CD14-positive monocyte (primary cell): ENCODE data around the gene CELSR1. TPM values are rescaled to one million over a fixed set of nuclear protein-coding genes. Genes with fewer than 3 reads are reported as not detected.
A peak's percentile ranks its signal among the peaks of the same experiment; 100 is the strongest.

Experiments used
- DNase-seq, 3 donors: peaks; one replicate each; pipeline ENCODE4 v3.0.0-alpha.2; 2011 to 2022
- H2AFZ ChIP-seq: 2 replicates; pipeline ENCODE4 v1.6.0; 2012; ENCODE audit warnings: mild to moderate bottlenecking, low read depth, low read length, inconsistent platforms; ENCODE audit not compliant: insufficient read depth, poor library complexity, severe bottlenecking
- H3K27ac ChIP-seq, 2 donors: 1 replicate in 1 of 2; 2 replicates in 1 of 2; pipeline ENCODE4 v1.5.1; 2012 to 2013; ENCODE audit warnings: low read length in 2 of 2, control low read depth in 1 of 2, inconsistent platforms in 1 of 2, low read depth in 1 of 2, mild to moderate bottlenecking in 1 of 2
- H3K27me3 ChIP-seq, 2 donors: one replicate each; pipeline versions ENCODE4 v1.6.0 to v1.6.1; 2011 to 2013; ENCODE audit warnings: low read length in 2 of 2; ENCODE audit not compliant: control insufficient read depth in 2 of 2, insufficient read depth in 2 of 2
- H3K36me3 ChIP-seq, 2 donors: replicated peaks in 1 of 2; 1 replicate in 1 of 2; 2 replicates in 1 of 2; pipeline versions ENCODE4 v1.5.1 to v1.6.1; 2012 to 2013; ENCODE audit warnings: low read length in 2 of 2, control low read depth in 1 of 2, inconsistent platforms in 1 of 2, mild to moderate bottlenecking in 1 of 2; ENCODE audit not compliant: insufficient read depth in 2 of 2, control insufficient read depth in 1 of 2
- H3K4me1 ChIP-seq, 2 donors: 1 replicate in 1 of 2; 2 replicates in 1 of 2; pipeline versions ENCODE4 v1.5.1 to v1.6.1; 2012 to 2013; ENCODE audit warnings: low read length in 2 of 2, control low read depth in 1 of 2, inconsistent platforms in 1 of 2, mild to moderate bottlenecking in 1 of 2, moderate library complexity in 1 of 2; ENCODE audit not compliant: insufficient read depth in 2 of 2, control insufficient read depth in 1 of 2
- H3K4me2 ChIP-seq: replicated peaks from 2 replicates; pipeline ENCODE3; 2012; ENCODE audit warnings: low read length, moderate library complexity, mild to moderate bottlenecking; ENCODE audit not compliant: poor library complexity, severe bottlenecking; ENCODE audit errors: extremely low read depth
- H3K4me3 ChIP-seq, 3 experiments: fragments of 200-600 bp in 1 of 3; sonication (generic) in 1 of 3; replicated peaks in 1 of 3; 1 replicate in 2 of 3; 2 replicates in 1 of 3; pipeline ENCODE4 v1.5.1; 2011 to 2013; ENCODE audit warnings: low read length in 3 of 3, mild to moderate bottlenecking in 3 of 3, control low read depth in 2 of 3, low read depth in 2 of 3, inconsistent platforms in 1 of 3, moderate library complexity in 1 of 3
- H3K79me2 ChIP-seq: 2 replicates; pipeline ENCODE4 v1.6.0; 2012; ENCODE audit warnings: mild to moderate bottlenecking, control low read depth, inconsistent platforms, low read length, moderate library complexity; ENCODE audit not compliant: insufficient read depth
- H3K9ac ChIP-seq: 2 replicates; pipeline ENCODE4 v1.6.0; 2017; ENCODE audit warnings: low read length, mild to moderate bottlenecking; ENCODE audit not compliant: insufficient read depth, poor library complexity, severe bottlenecking
- H3K9me3 ChIP-seq, 2 donors: replicated peaks in 1 of 2; 1 replicate in 1 of 2; 2 replicates in 1 of 2; pipeline versions ENCODE4 v1.5.1 to v1.6.1; 2012 to 2013; ENCODE audit warnings: low read length in 2 of 2, control low read depth in 1 of 2; ENCODE audit not compliant: control insufficient read depth in 1 of 2, insufficient read depth in 1 of 2
- H4K20me1 ChIP-seq: 2 replicates; pipeline ENCODE4 v1.6.0; 2012; ENCODE audit warnings: mild to moderate bottlenecking, low read length, control low read depth, moderate library complexity; ENCODE audit not compliant: insufficient read depth
- H3K27ac Mint-ChIP-seq, 7 donors: one replicate each; pipeline ENCODE4 v1.8.0; 2020; ENCODE audit warnings: mild to moderate bottlenecking in 7 of 7, mixed read lengths in 7 of 7, moderate library complexity in 6 of 7, inconsistent platforms in 2 of 7
- H3K27me3 Mint-ChIP-seq, 3 donors: one replicate each; pipeline ENCODE4 v1.8.0; 2021 to 2022; ENCODE audit warnings: low read depth in 3 of 3, mild to moderate bottlenecking in 3 of 3, mixed read lengths in 3 of 3, moderate library complexity in 3 of 3, inconsistent platforms in 1 of 3
- H3K36me3 Mint-ChIP-seq, 2 donors: one replicate each; pipeline ENCODE4 v1.8.0; 2020; ENCODE audit warnings: mixed read lengths in 2 of 2, inconsistent platforms in 1 of 2, mild to moderate bottlenecking in 1 of 2
- H3K4me1 Mint-ChIP-seq: one replicate; pipeline ENCODE4 v1.8.0; 2020; ENCODE audit warnings: mild to moderate bottlenecking, mixed read lengths
- H3K4me3 Mint-ChIP-seq, 2 donors: one replicate each; pipeline ENCODE4 v1.8.0; 2020; ENCODE audit warnings: mild to moderate bottlenecking in 2 of 2, mixed read lengths in 2 of 2, moderate library complexity in 1 of 2
- H3K9me3 Mint-ChIP-seq, 7 donors: one replicate each; pipeline ENCODE4 v1.8.0; 2020 to 2022; ENCODE audit warnings: mixed read lengths in 7 of 7, mild to moderate bottlenecking in 6 of 7, moderate library complexity in 6 of 7, inconsistent platforms in 2 of 7
- CTCF ChIP-seq: fragments of 200-600 bp; IDR thresholded peaks from one replicate; pipeline ENCODE4 v1.8.0; 2022; ENCODE audit warnings: antibody characterized with exemption, mild to moderate bottlenecking
- WGBS: methylation state at CpG from one replicate; pipeline ENCODE4 v1.1.5; 2013; ENCODE audit warnings: missing lambda C conversion rate; ENCODE audit not compliant: insufficient coverage; 5-methylcytosine and 5-hydroxymethylcytosine counted together
- intact Hi-C, 2 donors: fragments of 100-400 bp; cut with micrococcal nuclease; formaldehyde crosslinking; loops; one replicate each; pipeline versions ENCODE4 v1.15.0 to v1.15.1; 2023
- polyA plus RNA-seq, 3 donors: library from polyadenylated mRNA; depleted of rRNA in 1 of 3; unstranded in 2 of 3; stranded (reverse) in 1 of 3; fragments of 300-500 nt in 2 of 3; fragments of >200 nt in 1 of 3; fragmentation: Illumina TruSeq in 2 of 3; gene quantifications; 1 replicate in 2 of 3; 2 replicates in 1 of 3; pipeline ENCODE4 v1.2.3, GENCODE V29; 2012 to 2021

Gene CELSR1
- polyA plus RNA-seq, 3 donors: 0.16 TPM; not detected in 2

GRCh38 chr22:46377525-46378425, 159.6 kb downstream of the CELSR1 start:
- Mint-ChIP-seq H3K36me3 (peaks cover 0 to 4% of the 10 kb centered on the region in 2 donors), H3K4me1 (peaks cover 11% of the 10 kb centered on the region), H3K27ac (no peak overlapping the region), H3K9me3 (peaks cover 11 to 26% (median 22%) of the 10 kb centered on the region in 7 donors), H3K27me3 (peaks cover 12 to 27% (median 14%) of the 10 kb centered on the region in 3 donors), H3K4me3 (no peak overlapping the region)
- no peak for TF ChIP-seq CTCF
- Histone ChIP-seq H3K36me3 (no peaks in the 10 kb centered on the region), H3K4me1 (no peaks in the 10 kb centered on the region), H3K9me3 (peaks cover 0 to 18% of the 10 kb centered on the region in 2 donors), H3K79me2 (no peaks in the 10 kb centered on the region), H3K4me3 (no peak overlapping the region), H3K9ac (no peak overlapping the region), H2AFZ (no peak overlapping the region), H4K20me1 (no peaks in the 10 kb centered on the region), H3K4me2 (no peak overlapping the region), H3K27me3 (peaks cover 0 to 13% of the 10 kb centered on the region in 2 donors), H3K27ac (no peak overlapping the region)
- 92% methylated on average over 23 of the region's 27 CpGs for WGBS
- intact Hi-C loops: no loop called here
- no peak for DNase-seq

GRCh38 chr22:46376908-46377524, 160.4 kb downstream of the CELSR1 start:
- Histone ChIP-seq H3K36me3 (no peaks in the 10 kb centered on the region), H3K79me2 (no peaks in the 10 kb centered on the region), H3K27me3 (peaks cover 0 to 13% of the 10 kb centered on the region in 2 donors), H3K9ac (no peak overlapping the region), H3K27ac (no peak overlapping the region), H2AFZ (no peak overlapping the region), H3K4me2 (no peak overlapping the region), H3K9me3 (peaks cover 0 to 18% of the 10 kb centered on the region in 2 donors), H4K20me1 (no peaks in the 10 kb centered on the region), H3K4me3 (no peak overlapping the region), H3K4me1 (no peaks in the 10 kb centered on the region)
- peaks cover 11% of the 10 kb centered on the region for H3K4me1 Mint-ChIP-seq
- 96% methylated on average over 17 of the region's 19 CpGs for WGBS
- no peak overlapping the region for H3K4me3 Mint-ChIP-seq
- peaks cover 9 to 25% (median 21%) of the 10 kb centered on the region in 7 donors for H3K9me3 Mint-ChIP-seq
- no peak for DNase-seq
- intact Hi-C loops: no loop called here
- H3K36me3 Mint-ChIP-seq: peaks cover 0 to 4% of the 10 kb centered on the region in 2 donors
- peak overlapping the region in 1 of 7 donors; percentile 67 for H3K27ac Mint-ChIP-seq
- TF ChIP-seq CTCF: no peak
- H3K27me3 Mint-ChIP-seq: peaks cover 14 to 28% (median 14%) of the 10 kb centered on the region in 3 donors
